GM13977 (cell line): ENCODE results near the gene RAD17.
"Not testable (repeated sequence)": the region's sequence is repeated elsewhere in the genome, so short reads cannot be mapped to it uniquely, and the experiment has no call there.

Source experiments
- DNase-seq: peaks from one replicate; pipeline ENCODE4 v3.0.0; 2012; ENCODE audit warnings: low spot score
- in situ Hi-C: fragments of 300-500 bp; cut with MboI; formaldehyde crosslinking; loops from one replicate; pipeline ENCODE4 v1.12.0; 2022; ENCODE audit warnings: low sequenced_read_pairs, low pct_unique_long_range_greater_than_20kb, mixed read lengths, inconsistent platforms; ENCODE audit not compliant: unreplicated experiment
- TF ChIP-seq, protein P1 (sequence below): IDR thresholded peaks from 2 replicates; pipeline ENCODE4 v1.5.1; 2012; ENCODE audit warnings: mild to moderate bottlenecking, control low read depth; ENCODE audit not compliant: insufficient read depth; ENCODE audit errors: extremely low read depth, missing control alignments

Gene RAD17

DNA sequence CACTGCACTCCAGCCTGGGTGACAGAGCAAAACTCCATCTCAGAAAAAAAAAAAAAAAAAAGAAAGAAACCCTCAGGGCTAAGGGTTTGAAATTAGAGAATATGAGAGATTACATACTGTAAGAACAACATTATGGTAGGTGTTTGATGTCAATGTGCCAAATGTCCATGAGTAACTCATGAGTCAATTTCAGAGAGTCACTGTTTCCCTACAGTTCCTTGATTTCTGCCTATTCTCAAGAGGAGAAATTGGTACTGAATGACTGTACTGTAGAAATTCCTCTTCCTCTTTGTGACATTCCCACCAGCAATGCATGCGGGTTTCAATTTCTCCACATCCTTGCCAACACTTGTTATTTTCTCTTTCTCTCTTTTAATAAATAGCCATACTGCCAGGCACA is 80.5 kb downstream of the RAD17 start:
- DNase-seq = no peak
- TF ChIP-seq, protein P1, sequence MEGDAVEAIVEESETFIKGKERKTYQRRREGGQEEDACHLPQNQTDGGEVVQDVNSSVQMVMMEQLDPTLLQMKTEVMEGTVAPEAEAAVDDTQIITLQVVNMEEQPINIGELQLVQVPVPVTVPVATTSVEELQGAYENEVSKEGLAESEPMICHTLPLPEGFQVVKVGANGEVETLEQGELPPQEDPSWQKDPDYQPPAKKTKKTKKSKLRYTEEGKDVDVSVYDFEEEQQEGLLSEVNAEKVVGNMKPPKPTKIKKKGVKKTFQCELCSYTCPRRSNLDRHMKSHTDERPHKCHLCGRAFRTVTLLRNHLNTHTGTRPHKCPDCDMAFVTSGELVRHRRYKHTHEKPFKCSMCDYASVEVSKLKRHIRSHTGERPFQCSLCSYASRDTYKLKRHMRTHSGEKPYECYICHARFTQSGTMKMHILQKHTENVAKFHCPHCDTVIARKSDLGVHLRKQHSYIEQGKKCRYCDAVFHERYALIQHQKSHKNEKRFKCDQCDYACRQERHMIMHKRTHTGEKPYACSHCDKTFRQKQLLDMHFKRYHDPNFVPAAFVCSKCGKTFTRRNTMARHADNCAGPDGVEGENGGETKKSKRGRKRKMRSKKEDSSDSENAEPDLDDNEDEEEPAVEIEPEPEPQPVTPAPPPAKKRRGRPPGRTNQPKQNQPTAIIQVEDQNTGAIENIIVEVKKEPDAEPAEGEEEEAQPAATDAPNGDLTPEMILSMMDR = no peak
- in situ Hi-C loops = no loop called here

DNA sequence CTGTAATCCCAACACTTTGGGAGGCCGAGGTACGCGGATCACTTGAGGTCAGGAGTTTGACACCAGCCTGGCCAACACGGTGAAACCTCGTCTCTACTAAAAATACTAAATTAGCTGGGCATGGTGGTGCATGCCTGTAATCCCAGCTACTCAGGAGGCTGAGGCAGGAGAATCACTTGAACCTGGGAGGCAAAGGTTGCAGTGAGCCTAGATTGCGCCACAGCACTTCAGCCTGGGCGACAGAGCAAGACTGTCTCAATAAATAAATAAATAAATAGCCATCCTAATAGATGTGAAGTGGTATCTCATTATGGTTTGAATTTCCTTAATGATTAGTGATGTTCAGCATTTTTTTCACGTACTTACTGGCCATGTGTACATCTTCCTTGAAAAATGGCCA is 80.9 kb downstream of the RAD17 start:
- in situ Hi-C loops = not testable (repeated sequence)

DNA sequence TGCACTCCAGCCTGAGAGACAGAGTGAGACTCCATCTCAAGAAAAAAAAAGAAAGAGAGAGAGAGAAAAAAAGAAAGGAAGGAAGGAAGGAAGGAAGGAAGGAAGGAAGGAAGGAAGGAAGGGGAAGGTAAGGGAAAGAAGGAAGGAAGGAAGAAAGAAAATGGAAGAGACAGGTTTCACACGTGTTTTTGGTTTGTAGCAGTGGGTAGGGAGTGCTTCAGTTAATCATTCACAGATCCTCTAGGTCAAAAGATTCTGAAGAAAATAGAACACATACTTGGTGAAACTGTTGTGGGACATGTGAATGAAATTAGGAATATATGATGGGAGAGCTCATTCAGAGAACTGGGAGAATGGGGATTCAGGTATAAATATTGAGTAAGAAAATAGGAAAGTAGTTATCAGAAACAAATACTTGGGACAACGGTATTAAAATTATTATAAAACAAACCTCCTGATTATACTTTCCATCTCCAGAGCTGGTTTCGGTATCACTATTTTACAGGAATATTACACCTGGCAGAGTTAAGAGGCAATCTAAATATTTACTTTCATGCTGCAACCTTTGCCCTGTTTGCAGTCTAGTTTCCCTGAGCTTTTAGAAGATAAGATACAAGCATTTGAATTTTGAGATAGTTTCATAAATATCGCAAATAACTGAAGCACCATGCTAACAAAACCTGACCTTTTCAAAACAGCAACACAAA is 82.5 kb downstream of the RAD17 start:
- in situ Hi-C loops = no loop called here
- TF ChIP-seq, protein P1 = no peak
- no peak for DNase-seq

More for the DNA sequence above, 80.9 kb downstream of the RAD17 start:
- not testable (repeated sequence) for DNase-seq

DNA sequence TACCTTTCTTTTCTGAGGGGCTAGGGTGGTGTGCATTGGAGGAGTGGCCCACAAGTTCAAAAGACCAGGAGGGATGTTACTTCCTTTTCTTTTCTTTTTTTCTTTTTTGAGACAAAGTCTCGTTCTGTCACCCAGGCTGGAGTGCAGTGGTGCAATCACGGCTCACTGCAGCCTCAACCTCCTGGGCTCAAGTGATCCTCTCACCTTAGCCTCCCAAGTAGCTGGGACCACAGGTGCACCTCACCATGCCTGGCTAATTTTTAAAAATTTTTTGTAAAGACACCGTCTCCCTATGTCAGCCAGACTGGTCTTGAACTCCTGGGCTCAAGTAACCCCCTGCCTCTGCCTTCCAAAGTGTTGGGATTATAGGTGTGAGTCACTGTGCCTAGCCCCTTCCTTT is 83.9 kb downstream of the RAD17 start:
- DNase-seq, in situ Hi-C loops: not testable (repeated sequence)

DNA sequence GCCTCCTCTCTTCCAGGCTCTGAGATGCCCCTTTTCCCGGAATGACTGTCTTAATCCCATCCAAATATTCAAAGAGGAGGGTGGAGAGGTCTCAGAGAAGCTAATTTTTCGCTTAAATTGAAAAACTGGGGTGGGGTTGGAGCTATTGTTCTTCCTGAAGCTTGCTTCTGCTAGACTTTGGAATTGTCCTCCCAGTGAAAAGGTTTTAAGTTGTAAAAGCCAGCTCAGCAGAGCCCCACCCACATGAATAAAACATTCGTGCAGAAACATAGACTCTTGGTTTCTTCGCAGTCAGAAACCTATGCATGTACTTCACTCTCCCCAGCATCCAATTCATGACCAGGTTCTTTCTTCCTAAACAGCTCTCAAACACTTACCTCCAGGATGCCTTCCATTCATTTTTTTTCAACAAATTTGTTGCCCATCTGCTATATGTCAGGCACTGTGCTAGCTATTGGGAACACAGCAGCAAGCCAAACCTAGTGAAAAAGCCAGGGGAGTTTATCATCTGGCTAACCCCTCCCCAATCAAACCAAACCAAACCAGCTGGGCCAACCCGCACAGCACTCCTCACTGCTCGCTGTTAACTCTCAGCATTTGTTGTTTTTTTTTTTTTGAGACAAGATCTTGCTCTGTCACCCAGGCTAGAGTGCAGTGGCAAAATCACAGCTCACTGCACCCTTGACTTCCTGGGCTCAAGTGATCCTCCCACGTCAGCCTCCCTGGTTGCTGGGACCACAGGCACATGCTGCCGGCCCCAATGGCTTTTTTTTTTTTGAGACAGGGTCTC is 85.0 kb downstream of the RAD17 start:
- in situ Hi-C loops = no loop called here
- TF ChIP-seq, protein P1 = no peak
- no peak for DNase-seq

DNA sequence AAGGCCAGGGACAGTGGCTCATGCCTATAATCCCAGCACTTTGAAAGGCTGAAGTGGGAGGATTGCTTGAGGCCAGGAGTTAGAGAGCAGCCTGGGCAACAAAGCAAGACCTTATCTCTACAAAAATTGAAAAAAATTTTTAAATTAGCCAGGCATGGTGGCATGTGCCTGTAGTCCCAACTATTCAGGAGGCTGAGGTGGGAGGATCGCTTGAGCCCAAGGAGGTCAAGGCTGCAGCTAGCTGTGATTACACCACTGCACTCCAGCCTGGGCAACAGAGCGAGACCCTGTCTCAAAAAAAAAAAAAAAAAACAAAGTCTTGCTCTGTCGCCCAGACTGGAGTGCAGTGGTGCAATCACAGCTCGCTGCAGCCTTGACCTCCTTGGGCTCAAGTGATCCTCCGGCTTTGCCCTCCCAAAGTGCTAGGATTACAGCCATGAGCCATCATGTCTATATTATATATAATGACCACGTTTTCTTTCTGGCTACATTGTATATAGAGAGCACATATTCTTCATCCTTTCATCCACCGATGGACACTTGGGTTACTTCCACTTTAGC is 85.9 kb downstream of the RAD17 start:
- in situ Hi-C loops, DNase-seq: not testable (repeated sequence)

DNA sequence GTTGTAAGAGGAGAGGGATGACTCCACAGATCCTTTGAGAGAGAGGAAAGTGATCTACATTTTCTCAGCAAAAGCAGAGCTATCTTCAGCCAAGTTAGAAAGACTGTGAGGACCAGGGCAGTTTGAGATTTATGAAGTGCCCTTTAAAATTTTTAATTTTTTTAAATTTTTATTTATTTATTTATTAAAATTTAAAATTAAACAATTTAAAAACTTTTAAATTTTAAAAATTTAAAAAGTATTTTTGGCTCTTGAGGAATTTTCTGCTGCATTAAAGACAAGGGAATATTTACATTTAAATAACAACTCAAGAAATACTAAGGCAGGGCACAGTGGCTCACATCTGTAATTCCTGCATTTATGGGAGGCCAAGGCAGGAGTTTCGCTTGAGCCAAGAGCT is 92.6 kb downstream of the RAD17 start:
- in situ Hi-C loops = no loop called here
- TF ChIP-seq, protein P1 = no peak
- no peak for DNase-seq
